Stimulated activated CD4-positive, alpha-beta T cell treated with anti-CD3 and anti-CD28 coated beads, Interleukin-12 subunit alpha, Interleukin-12 subunit beta, amount 100 ng/mL, for 48 hours (primary cell): ENCODE measurements around the gene FBXO21.
A peak's percentile ranks its signal among the peaks of the same experiment; 100 is the strongest.

Experiments used
- DNase-seq, 3 donors: peaks; one replicate each; pipeline ENCODE4 v3.0.0-alpha.2; 2020; ENCODE audit warnings: low read depth in 2 of 3, low spot score in 1 of 3

The FBXO21 gene

GRCh38 chr12:117141097-117141898, 49.0 kb downstream of the FBXO21 start:
- DNase-seq: no peak

- DNase-seq: no peak
Observed at GRCh38 chr12:117140397-117141096, 49.7 kb downstream of the FBXO21 start.

- no peak for DNase-seq
Observed at GRCh38 chr12:117139025-117139717, 51.1 kb downstream of the FBXO21 start.

GRCh38 chr12:117134721-117135120, 55.5 kb downstream of the FBXO21 start:
- no peak for DNase-seq

- DNase-seq: peak; percentile 41 to 63 (median 44)
Observed at GRCh38 chr12:117134059-117134458, 56.2 kb downstream of the FBXO21 start.

- no peak for DNase-seq
Observed at GRCh38 chr12:117130801-117131200, 59.5 kb downstream of the FBXO21 start.

- DNase-seq: no peak
Observed at GRCh38 chr12:117129391-117129790, 60.9 kb downstream of the FBXO21 start.

GRCh38 chr12:117127933-117128823, 62.1 kb downstream of the FBXO21 start:
- DNase-seq: no peak

- DNase-seq: no peak
Observed at GRCh38 chr12:117126335-117126734, 63.9 kb downstream of the FBXO21 start.

- DNase-seq: no peak
Observed at GRCh38 chr12:117125767-117126166, 64.5 kb downstream of the FBXO21 start.

GRCh38 chr12:117125272-117125613, 65.0 kb downstream of the FBXO21 start:
- no peak for DNase-seq

- DNase-seq: no peak
Observed at GRCh38 chr12:117124421-117125271, 65.6 kb downstream of the FBXO21 start.

GRCh38 chr12:117121441-117121840, 68.8 kb downstream of the FBXO21 start:
- DNase-seq: no peak

- no peak for DNase-seq
Observed at GRCh38 chr12:117120787-117121186, 69.5 kb downstream of the FBXO21 start.

GRCh38 chr12:117119592-117120198, 70.6 kb downstream of the FBXO21 start:
- DNase-seq: no peak

- no peak for DNase-seq
Observed at GRCh38 chr12:117118838-117119591, 71.3 kb downstream of the FBXO21 start.

GRCh38 chr12:117114784-117115183, 75.5 kb downstream of the FBXO21 start:
- DNase-seq: no peak

- DNase-seq: no peak
Observed at GRCh38 chr12:117113231-117113630, 77.0 kb downstream of the FBXO21 start.
